GM19395 (cell line): Measurements from ENCODE around the gene B4GALT7.

Experiments
- ATAC-seq: cut with Tn5 transposase; IDR thresholded peaks from one replicate; pipeline ENCODE4 v1.9.1; 2021; ENCODE audit warnings: mild to moderate bottlenecking, moderate library complexity; ENCODE audit not compliant: unreplicated experiment

Gene B4GALT7

GRCh38 chr5:177592905-177593304, 7.0 kb upstream of the B4GALT7 start:
- ATAC-seq, result no peak

DNA sequence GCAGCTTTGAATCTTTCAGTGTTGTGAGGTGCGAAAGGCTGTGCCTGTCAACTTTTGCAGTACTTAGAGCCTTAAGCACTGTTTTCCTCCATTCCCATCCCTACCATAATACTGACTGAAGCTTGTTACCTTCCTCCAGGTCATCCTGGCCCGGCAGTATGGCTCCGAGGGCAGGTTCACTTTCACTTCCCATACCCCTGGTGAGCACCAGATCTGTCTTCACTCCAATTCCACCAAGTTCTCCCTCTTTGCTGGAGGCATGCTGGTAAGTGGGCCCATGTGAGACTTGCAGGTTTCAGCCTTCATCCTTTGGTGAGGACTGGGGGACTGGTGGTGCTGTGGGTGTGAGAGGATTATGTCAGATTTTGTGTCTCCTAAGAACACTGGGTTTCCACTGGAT, 6.4 kb upstream of the B4GALT7 start:
- no peak for ATAC-seq

DNA sequence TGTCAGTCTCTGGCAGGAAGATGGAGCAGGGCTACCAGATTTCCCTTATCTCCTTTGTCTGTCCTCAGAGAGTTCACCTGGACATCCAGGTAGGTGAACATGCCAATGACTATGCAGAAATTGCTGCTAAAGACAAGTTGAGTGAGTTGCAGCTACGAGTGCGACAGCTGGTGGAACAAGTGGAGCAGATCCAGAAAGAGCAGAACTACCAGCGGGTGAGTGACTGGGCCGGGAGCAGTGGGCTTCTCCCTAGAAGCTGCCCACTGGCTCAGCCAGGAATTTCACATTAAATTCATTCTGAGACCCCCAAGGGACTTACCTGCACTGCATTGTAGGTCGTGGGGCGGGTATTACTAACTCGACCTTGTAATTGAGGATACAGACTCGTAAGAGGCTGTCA, 5.9 kb upstream of the B4GALT7 start:
- no peak for ATAC-seq

GRCh38 chr5:177595026-177595585, 4.8 kb upstream of the B4GALT7 start:
- ATAC-seq, result no peak

DNA sequence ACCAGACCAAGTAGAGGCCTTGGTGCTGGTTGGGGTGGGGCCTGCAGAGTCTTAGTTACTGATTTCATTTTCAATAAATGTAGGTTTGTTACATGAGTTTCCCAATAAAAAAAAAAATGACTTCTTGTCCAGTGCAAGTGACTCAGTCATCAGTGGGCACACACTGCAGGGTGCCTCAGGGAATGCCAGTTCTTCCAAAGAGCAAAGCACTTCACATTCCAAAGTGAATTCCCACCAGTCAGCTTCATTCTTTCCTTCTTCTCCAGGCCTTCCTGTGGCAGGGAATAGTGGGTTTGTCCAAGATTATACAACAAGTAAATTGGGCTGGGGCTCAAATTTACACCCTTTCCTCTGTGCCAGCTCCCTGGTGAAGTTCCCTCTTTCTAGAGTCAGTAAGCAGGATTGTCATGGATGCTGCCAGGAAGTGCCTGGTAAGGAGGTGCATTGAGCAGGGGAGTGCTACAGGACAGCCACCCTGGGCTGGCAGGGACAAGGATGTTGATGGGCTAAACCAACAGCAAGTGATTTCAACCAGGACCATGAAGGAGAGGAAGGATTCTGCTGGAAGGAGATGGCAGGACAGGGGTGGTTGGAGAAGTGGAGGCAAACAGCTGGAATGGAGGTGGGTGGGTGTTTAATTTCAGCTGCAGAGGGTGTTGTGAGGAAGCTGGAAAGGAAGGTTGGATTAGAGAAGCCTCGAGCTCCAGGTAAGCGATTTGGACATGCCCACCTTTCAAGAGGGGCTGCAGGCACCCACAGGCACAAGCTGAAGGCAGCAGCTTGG, 3.7 kb upstream of the B4GALT7 start:
- no peak for ATAC-seq

DNA sequence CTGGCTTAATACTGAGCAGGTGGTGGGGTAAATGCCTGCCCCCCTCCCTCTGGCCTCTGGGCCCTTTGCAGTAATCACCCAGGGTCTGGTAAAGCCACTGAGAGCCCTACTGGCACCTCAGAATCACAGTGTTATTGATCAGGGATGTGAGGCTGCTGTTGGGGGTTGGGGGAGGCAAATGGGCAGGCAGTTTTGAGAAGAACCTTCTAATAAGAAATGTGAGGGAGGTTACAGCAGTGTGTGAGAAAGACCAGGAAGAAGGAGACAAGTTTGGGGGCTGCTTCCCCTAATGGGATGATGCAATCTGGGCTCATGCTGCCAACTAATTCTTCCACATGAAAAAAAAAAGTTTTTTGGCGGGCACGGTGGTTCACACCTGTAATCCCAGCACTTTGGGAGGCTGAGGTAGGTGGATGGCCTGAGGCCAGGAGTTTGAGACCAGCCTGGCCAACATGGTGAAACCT, 3.1 kb upstream of the B4GALT7 start:
- ATAC-seq, result no peak

DNA sequence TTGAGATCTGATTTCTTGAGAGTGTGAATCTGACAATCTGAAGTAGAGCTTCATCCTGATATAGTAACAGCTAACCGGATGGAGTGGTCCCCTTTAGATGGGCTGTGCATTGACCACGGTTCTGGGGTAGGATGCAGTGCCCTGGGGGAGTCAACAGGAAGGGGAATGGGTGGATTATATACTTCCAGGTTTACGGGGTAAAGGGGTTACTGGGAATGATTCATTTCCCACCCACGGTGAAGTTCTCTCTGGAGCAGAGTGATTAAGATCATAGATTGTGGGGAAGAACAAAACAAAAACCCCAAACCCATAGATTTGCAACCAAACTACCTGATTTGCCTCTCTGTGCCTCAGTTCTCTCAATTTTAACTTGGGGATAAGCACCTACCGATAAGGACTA, 1.5 kb upstream of the B4GALT7 start:
- no peak for ATAC-seq

DNA sequence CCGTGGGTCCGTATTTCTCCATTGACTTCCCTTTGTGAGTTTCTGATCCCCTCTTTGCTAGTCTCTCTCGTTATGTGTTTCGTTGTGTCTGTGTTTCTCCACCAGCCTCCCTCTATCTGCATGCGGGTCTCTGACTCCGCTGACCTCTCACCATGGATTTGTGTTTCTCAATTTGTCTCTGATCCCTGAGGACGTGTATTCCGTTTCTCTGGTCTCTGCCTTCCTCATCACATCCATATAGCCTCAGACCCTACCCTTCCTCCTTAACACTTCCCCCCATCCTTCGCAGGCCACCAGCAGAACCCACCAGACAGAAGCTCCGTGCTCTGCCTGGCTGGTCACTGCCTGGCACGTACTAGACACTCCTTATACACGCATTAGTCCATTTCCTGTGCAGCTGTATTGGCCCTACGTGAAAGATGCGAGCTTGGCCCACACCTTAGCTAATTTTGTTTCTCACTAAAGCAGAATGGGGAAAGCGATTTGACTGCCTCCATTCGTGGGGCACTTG, 631 bp downstream of the B4GALT7 start:
- ATAC-seq, result peak; percentile 10

- no peak for ATAC-seq
Measured at GRCh38 chr5:177601126-177601525, 1.2 kb downstream of the B4GALT7 start.

DNA sequence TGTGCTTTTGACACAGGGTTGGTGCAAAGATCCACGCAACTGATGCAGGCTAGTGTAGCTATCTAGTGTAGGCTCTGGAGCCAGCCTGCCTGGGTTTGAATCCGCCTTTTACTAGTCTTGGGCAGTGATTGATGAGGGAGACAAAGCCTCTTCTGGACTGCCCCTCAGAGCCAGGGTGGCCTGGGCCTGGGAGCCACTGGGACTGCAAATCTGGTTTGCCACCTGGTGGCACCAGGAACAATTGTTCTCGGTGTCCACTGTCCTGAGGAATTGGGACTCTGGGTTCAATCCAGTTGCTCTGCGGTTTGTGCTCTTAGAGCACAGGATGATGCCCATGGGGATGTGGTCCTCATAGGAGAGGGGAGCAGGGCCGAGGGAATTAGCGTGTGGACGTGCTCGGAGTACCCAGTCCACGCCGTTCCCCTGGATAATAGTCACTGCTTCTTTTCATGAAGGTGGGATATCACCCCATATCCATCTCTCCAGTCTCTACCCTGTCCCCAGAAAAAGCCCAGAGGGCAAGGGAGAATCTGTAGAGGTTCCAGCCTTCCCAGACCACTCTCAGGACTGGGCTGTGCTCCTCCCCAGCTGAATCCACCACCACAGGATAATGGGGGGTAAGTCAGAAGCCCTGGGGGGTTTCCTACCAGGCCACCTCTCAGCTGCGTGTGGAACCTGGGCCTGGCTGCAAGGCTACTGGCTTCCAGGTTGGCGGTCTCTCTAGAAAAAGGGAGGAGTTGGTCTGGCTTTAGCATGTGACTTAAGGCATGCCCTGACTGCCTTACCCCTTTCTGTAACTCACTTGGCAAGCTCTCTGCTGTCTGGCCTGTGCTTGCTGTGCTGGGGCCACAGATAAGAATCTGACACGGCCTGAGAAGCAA, 1.9 kb downstream of the B4GALT7 start:
- no peak for ATAC-seq

DNA sequence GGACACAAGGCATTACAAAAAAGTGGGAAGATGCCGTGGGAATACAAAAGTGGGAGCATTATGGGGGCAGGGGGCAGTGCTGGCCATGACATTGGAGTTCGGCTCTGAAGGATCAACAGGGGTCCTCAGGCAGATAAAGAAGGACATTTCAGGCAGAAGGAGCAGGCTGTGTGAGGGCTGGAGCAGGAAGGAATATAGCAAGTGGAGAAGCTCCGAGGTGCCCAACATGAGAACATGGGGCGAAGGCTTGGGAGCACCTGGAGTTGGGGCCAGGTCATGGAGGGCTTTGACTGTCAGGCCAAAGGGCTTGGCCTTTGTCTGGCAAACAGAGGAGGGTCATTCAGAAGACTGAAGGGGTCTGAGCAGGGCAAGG, 2.5 kb downstream of the B4GALT7 start:
- no peak for ATAC-seq

GRCh38 chr5:177603631-177604030, 3.7 kb downstream of the B4GALT7 start:
- ATAC-seq, result no peak

DNA sequence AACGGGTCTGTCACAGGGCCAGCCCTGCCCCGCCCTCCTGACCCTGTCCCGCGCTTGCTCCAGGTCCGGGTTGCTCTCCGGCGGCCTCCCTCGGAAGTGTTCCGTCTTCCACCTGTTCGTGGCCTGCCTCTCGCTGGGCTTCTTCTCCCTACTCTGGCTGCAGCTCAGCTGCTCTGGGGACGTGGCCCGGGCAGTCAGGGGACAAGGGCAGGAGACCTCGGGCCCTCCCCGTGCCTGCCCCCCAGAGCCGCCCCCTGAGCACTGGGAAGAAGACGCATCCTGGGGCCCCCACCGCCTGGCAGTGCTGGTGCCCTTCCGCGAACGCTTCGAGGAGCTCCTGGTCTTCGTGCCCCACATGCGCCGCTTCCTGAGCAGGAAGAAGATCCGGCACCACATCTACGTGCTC, 4.2 kb downstream of the B4GALT7 start:
- ATAC-seq, result no peak

GRCh38 chr5:177604656-177605055, 4.7 kb downstream of the B4GALT7 start:
- no peak for ATAC-seq

DNA sequence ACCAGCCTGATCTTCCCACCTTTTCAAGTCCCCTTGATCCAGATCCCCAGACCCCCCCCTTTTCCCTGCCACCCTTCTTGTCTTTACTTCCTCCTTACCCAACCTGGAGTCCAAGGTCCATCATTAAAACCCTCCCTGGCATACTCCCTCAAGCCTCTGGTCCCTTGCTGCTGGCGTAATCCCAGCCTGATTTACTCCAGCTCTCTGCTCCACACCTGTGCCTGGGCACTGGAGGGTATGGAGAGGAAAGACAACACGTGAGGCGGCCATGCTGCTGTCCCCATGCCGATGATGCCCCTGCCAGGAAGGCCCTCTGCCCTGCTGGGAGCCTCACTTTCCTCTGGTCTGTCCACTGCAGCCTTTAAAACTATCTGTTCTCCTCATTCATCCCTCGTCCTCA, 5.1 kb downstream of the B4GALT7 start:
- ATAC-seq, result no peak

DNA sequence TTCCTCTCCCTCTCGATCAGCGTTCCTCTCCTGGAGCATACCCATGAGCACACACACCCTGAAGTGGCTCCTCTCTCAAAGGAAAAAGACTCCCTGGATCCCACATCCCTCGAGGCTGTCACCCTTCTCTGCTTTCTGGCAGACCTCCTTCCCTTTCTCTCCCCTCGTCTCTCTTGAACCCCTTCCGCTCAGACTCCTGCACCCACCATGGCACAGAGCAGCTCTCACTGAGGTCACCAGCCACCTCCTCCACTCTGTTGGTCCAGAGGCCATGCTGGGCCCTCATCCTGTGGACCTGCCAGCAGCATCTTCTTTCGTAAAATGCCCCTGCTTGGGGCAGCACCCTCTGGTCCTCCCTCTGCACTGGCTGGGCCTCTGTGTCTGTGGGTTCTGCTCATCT, 5.7 kb downstream of the B4GALT7 start:
- no peak for ATAC-seq

DNA sequence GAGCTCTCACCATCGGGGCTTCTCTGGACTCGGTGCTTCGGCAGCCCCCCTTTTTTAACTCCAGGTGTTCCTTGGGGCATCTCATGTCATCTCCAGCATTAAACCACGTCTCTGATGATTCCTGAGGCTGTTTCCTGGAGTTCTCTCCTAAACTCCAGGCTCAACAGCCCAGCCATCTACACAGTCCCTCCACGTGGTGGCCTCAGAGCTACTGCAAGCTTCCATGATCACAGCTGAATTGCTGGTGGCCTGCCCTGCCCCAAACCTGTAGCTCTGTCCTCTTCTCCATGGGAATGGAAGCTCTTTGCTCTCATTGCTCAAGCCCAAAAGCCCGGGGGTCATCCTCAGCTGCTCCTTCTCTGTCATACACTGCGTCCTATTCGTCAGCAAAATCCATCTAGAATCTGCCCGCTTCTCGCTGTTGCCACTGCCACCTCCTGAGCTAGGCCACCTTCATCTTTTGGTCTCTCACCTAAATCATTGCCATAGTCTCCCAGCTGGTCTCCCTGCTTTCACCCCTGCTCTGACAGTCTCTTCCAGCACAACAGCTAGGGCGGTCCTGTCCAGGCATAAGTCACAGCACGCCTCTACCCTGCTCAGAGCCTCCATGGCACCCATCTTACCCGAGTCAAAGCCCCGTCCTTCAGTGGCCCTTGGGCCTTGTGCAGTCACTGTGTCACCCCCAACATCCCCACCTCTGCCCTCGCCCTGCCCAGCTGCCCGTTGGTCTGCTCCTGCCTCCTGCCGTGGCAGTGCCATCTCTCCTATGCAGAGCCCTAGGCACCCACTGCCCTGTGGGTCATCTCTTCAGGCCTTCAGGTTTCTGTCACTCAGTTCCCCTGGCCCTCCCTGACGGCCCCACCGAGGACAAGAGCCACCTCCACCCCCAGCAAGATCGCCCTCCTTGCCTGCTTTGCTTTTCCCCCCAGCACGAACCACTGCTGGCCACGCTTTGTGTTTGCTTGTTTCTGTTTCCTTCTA, 6.4 kb downstream of the B4GALT7 start:
- no peak for ATAC-seq

GRCh38 chr5:177607115-177607451, 7.2 kb downstream of the B4GALT7 start:
- ATAC-seq, result no peak

- ATAC-seq, result peak; percentile 56
Measured at GRCh38 chr5:177607452-177608192, 7.7 kb downstream of the B4GALT7 start.
